GM19328 (cell line): ENCODE data around the gene XPC.
"Not testable (repeated sequence)": the region's sequence is repeated elsewhere in the genome, so short reads cannot be mapped to it uniquely, and the experiment has no call there.

ENCODE experiments used
- ATAC-seq: cut with Tn5 transposase; IDR thresholded peaks from one replicate; pipeline ENCODE4 v1.9.1; 2021; ENCODE audit warnings: mild to moderate bottlenecking, moderate library complexity; ENCODE audit not compliant: unreplicated experiment

The XPC gene

GRCh38 chr3:14178247-14179113 is at the start of gene XPC, which contains the start of gene LSM3:
TSS of gene XPC (minus strand) at chr3:14178601. CDS start at chr3:14178568, 33 bp downstream.
TSS of gene LSM3 (plus strand) at chr3:14178817. CDS start at chr3:14178861, 44 bp downstream.
- ATAC-seq = peak; percentile 89

- no peak for ATAC-seq
These were observed 49.5 kb upstream of the XPC start for GRCh38 chr3:14227856-14228255.

- not testable (repeated sequence) for ATAC-seq
These were observed 48.0 kb upstream of the XPC start for GRCh38 chr3:14226351-14226750.

GRCh38 chr3:14225421-14225820 is 47.0 kb upstream of the XPC start:
- ATAC-seq = no peak

GRCh38 chr3:14224895-14225294 is 46.5 kb upstream of the XPC start:
- no peak for ATAC-seq

GRCh38 chr3:14223595-14223994 is 45.2 kb upstream of the XPC start:
- ATAC-seq = no peak

GRCh38 chr3:14222900-14223594 is 44.6 kb upstream of the XPC start:
- no peak for ATAC-seq

- no peak for ATAC-seq
These were observed 44.1 kb upstream of the XPC start for GRCh38 chr3:14222457-14222856.

GRCh38 chr3:14221902-14222301 is 43.5 kb upstream of the XPC start:
- no peak for ATAC-seq

- no peak for ATAC-seq
These were observed 42.5 kb upstream of the XPC start for GRCh38 chr3:14220933-14221332.

GRCh38 chr3:14218355-14218754 is 40.0 kb upstream of the XPC start:
- no peak for ATAC-seq

- no peak for ATAC-seq
These were observed 38.1 kb upstream of the XPC start for GRCh38 chr3:14216257-14217048.

GRCh38 chr3:14214764-14215163 is 36.4 kb upstream of the XPC start:
- ATAC-seq = no peak

GRCh38 chr3:14213066-14213774 is 34.8 kb upstream of the XPC start:
- no peak for ATAC-seq

- ATAC-seq = no peak
These were observed 33.6 kb upstream of the XPC start for GRCh38 chr3:14212032-14212431.

GRCh38 chr3:14211621-14212020 is 33.2 kb upstream of the XPC start:
- no peak for ATAC-seq

GRCh38 chr3:14210843-14211594 is 32.6 kb upstream of the XPC start:
- ATAC-seq = no peak

GRCh38 chr3:14210290-14210688 is 31.9 kb upstream of the XPC start:
- ATAC-seq = no peak

- ATAC-seq = no peak
These were observed 31.3 kb upstream of the XPC start for GRCh38 chr3:14209581-14210289.
